GM10248 (cell line): ENCODE measurements around the gene TEX22.

Source experiments
- CTCF ChIA-PET: fragments of 300-600 bp; sonication (Branson Sonifier 250); formaldehyde crosslinking; extraction: SDS; loops from one replicate; lab custom pipeline; 2021; ENCODE audit warnings: antibody characterized with exemption; lab: Yijun Ruan, JAX
- POLR2A ChIA-PET: fragments of 350-650 bp; sonication (Branson Sonifier 250); formaldehyde crosslinking; extraction: SDS; loops from one replicate; lab custom pipeline; 2020; ENCODE audit warnings: antibody characterized with exemption; lab: Yijun Ruan, JAX
- DNase-seq: peaks from one replicate; pipeline ENCODE4 v3.0.0; 2012; ENCODE audit errors: extremely low spot score
- TF ChIP-seq, protein P1 (sequence below): IDR thresholded peaks from 2 replicates; pipeline ENCODE4 v1.5.1; 2012; ENCODE audit warnings: mild to moderate bottlenecking, low read depth; ENCODE audit errors: extremely low read depth, missing control alignments, control extremely low read depth

TEX22 gene

GRCh38 chr14:105452963-105453362 is 54.6 kb downstream of the TEX22 start:
- POLR2A ChIA-PET: no interaction called here
- TF ChIP-seq, protein P1, sequence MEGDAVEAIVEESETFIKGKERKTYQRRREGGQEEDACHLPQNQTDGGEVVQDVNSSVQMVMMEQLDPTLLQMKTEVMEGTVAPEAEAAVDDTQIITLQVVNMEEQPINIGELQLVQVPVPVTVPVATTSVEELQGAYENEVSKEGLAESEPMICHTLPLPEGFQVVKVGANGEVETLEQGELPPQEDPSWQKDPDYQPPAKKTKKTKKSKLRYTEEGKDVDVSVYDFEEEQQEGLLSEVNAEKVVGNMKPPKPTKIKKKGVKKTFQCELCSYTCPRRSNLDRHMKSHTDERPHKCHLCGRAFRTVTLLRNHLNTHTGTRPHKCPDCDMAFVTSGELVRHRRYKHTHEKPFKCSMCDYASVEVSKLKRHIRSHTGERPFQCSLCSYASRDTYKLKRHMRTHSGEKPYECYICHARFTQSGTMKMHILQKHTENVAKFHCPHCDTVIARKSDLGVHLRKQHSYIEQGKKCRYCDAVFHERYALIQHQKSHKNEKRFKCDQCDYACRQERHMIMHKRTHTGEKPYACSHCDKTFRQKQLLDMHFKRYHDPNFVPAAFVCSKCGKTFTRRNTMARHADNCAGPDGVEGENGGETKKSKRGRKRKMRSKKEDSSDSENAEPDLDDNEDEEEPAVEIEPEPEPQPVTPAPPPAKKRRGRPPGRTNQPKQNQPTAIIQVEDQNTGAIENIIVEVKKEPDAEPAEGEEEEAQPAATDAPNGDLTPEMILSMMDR: no peak
- CTCF ChIA-PET: interaction anchor here (1.0 to 1.8 kb wide), 2 partner anchors 19 to 28 kb away, joined by 3 to 8 read pairs; no protein-coding TSS in a partner anchor
- DNase-seq: no peak

GRCh38 chr14:105453847-105454246 is 55.5 kb downstream of the TEX22 start:
- ChIA-PET POLR2A (no interaction called here), CTCF (interaction anchor here (1.8 kb wide), 1 partner anchor 27 kb away, joined by 8 read pairs; no protein-coding TSS in a partner anchor)
- no peak for DNase-seq
- TF ChIP-seq, protein P1: no peak

GRCh38 chr14:105455086-105455640 is 56.8 kb downstream of the TEX22 start:
- ChIA-PET POLR2A (no interaction called here), CTCF (no interaction called here)
- TF ChIP-seq, protein P1: no peak
- DNase-seq: no peak

DNA sequence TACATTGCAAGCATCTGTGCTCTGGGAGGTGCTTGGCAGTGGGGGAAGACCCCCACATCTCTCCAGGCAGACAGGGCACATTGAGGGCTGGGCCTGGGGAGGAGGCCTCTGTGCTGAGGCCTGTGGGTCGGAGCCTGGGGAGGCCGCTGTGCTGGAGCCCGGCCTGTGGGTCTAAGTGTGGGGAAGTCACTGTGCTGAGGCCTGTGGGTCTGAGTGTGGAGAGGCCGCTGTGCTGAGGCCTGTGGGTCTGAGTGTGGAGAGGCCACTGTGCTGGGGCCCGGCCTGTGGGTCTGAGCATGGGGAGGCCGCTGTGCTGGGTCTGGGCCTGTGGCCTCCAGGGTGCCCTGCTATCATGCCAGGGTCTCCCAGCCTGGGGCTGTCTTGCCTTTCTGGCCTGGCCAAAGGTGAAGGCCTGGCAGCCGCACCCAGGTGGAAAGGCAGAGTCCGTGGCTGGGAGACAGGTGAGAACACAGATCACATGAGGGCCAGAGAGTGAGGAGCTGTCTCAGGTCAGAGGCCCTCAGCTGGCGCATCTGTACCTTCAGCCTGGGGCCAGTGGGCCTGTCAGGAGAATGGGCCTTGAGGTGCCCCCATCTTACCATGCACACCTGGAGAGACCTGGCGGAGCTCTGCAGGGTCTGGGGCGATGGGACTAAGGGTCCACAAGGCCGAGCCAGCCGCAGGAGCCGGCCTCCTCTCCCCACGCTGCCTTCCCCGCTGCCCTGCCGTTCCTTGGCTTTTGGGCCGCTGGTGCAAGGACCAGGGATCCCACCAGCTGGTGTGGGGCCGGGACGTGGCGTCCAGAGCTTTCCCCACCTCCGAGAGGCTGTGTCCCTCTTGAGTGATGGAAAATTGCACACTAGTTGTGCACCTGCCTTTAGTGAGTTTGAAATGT is 57.7 kb downstream of the TEX22 start:
- ChIA-PET CTCF (interaction anchor here (1.0 to 1.6 kb wide), 4 partner anchors 7 to 85 kb away, joined by 3 to 7 read pairs (median 6); no protein-coding TSS in a partner anchor), POLR2A (no interaction called here)
- DNase-seq: no peak
- TF ChIP-seq, protein P1: no peak

DNA sequence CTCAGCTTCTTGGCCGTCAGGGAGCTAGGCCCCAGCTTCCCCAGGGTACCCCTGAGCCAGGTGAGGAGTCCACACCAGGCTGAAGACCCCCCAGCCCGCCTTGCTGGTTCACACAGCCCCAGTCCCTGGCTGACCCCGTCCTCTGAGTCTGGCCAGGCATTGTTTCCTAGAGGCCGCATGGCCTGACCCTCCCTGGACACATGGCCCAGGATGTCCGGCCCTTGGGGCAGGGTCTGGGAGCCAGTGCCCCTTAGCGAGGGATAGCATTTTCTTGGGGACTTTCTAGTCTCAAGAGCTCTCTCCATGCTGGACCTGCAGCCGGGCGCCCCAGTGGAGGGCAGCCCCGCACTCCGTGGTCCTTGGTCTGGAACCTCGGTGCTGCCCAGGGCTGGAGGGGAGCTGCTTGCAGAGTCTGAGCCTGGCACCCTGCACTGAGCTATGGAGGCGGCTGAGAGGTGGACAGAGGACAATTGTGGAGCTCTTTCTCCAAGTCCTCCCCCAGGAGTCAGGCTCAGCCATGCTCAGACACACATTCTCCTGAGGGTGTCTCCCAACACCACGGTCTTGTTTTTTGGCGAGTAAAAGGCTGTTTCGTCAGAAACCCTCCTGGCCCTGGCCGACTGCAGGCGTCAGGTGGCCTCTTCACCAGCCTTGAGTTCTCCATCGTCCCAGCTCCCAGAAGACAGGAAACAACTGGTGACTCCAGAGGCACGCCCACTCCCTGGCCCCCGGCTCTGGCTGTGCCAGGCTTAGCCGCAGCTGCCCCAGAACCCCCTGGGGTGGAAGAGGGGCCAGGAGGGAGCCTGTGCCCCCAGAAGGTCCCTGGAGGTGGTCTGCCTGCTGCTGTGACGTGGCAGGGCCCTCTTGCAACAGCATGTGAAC is 58.6 kb downstream of the TEX22 start:
- DNase-seq: no peak
- TF ChIP-seq, protein P1: no peak
- CTCF ChIA-PET: interaction anchor here (0.7 to 1.6 kb wide), 8 partner anchors 8 to 86 kb away, joined by 3 to 7 read pairs (median 4); no protein-coding TSS in a partner anchor
- POLR2A ChIA-PET: no interaction called here

DNA sequence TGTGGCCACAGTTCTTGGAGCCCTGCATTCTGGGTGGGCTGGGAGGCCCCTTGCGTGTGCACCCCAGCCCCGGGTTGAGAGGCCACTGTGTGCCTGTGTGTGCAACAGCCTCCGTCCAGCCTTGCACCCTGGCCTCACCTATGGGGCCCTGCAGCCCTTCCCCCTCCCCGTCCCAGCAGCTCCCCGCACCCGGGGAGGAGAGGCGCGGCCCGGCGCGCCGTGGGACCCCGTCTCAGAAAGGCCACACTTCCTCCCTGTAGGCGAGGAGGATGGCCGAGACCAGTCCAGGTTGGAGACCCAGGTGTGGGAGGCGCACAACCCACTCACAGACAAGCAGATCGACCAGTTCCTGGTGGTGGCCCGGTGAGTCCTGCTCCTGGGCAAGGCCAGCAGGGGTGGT is 59.7 kb downstream of the TEX22 start:
- ChIA-PET CTCF (interaction anchor here (0.7 to 1.6 kb wide), 3 partner anchors 23 to 70 kb away, joined by 3 to 7 read pairs (median 3); no protein-coding TSS in a partner anchor), POLR2A (no interaction called here)
- DNase-seq: no peak
- TF ChIP-seq, protein P1: no peak
